Stimulated activated CD4-positive, alpha-beta T cell treated with anti-CD3 and anti-CD28 coated beads, Interleukin-4, amount 100 ng/mL, for 48 hours (primary cell): ENCODE data around the gene SETD3.

Experiments used
- DNase-seq, 2 donors: peaks; one replicate each; pipeline ENCODE4 v3.0.0-alpha.2; 2020; ENCODE audit warnings: low read depth in 2 of 2

The SETD3 gene

GRCh38 chr14:99423434-99423833 is 57.2 kb downstream of the SETD3 start:
- no peak for DNase-seq

- no peak for DNase-seq
These were observed 58.2 kb downstream of the SETD3 start for GRCh38 chr14:99422228-99423010.

- no peak for DNase-seq
These were observed 59.9 kb downstream of the SETD3 start for GRCh38 chr14:99420711-99421110.

- no peak for DNase-seq
These were observed 60.8 kb downstream of the SETD3 start for GRCh38 chr14:99419905-99420304.

GRCh38 chr14:99418242-99418641 is 62.4 kb downstream of the SETD3 start:
- DNase-seq, result no peak

GRCh38 chr14:99416909-99417308 is 63.8 kb downstream of the SETD3 start:
- no peak for DNase-seq

- peak; percentile 30 to 42 for DNase-seq
These were observed 65.0 kb downstream of the SETD3 start for GRCh38 chr14:99415496-99416281.

- DNase-seq, result no peak
These were observed 66.7 kb downstream of the SETD3 start for GRCh38 chr14:99413911-99414310.

- DNase-seq, result no peak
These were observed 67.5 kb downstream of the SETD3 start for GRCh38 chr14:99413172-99413571.

- DNase-seq, result peak; percentile 16 to 40
These were observed 68.3 kb downstream of the SETD3 start for GRCh38 chr14:99412117-99413061.

GRCh38 chr14:99410019-99410418 is 70.6 kb downstream of the SETD3 start:
- no peak for DNase-seq

- DNase-seq, result no peak
These were observed 71.7 kb downstream of the SETD3 start for GRCh38 chr14:99408971-99409289.

- DNase-seq, result no peak
These were observed 72.2 kb downstream of the SETD3 start for GRCh38 chr14:99408286-99408970.

GRCh38 chr14:99407416-99407815 is 73.2 kb downstream of the SETD3 start:
- DNase-seq, result no peak

- no peak for DNase-seq
These were observed 77.7 kb downstream of the SETD3 start for GRCh38 chr14:99402950-99403349.

- DNase-seq, result no peak
These were observed 78.4 kb downstream of the SETD3 start for GRCh38 chr14:99402285-99402648.

GRCh38 chr14:99401621-99402284 is 78.9 kb downstream of the SETD3 start:
- no peak for DNase-seq

GRCh38 chr14:99401211-99401610 is 79.4 kb downstream of the SETD3 start:
- no peak for DNase-seq

GRCh38 chr14:99397698-99398097 is 83.0 kb downstream of the SETD3 start:
- DNase-seq, result no peak

- DNase-seq, result peak; percentile 8 to 40
These were observed 84.6 kb downstream of the SETD3 start for GRCh38 chr14:99395909-99396530.
